HL-60/S4 treated with phorbol 12-myristate 13-acetate at 8.2 ng/mL for 4 days and 3 days (cell line): ENCODE results near the gene IRS2.
"Not testable (repeated sequence)": the region's sequence is repeated elsewhere in the genome, so short reads cannot be mapped to it uniquely, and the experiment has no call there.

Experiments
- in situ Hi-C: fragments of 300-500 bp; cut with MboI; formaldehyde crosslinking; loops from 2 replicates; pipeline ENCODE4 v1.15.0; 2022; ENCODE audit warnings: low sequenced_read_pairs

IRS2 gene

DNA sequence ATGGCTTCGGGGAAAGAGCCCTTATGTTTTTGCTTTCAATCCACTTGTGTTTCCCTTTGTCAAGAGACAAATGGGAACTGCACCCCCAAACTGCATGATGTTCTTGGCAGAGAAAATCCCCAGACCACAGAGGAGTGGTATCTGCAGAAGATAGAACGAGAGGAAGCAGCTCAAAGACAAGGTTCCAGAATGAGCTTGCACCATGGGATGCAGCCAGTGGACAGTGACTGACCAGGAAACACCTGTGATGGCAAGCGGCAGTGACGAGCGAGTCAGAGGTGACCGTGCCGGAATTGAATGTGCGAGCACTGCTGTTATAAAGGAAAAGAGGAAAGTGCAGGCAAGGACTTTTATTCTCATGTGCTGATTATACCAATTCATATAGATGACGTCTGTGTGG, 46.3 kb downstream of the IRS2 start:
- in situ Hi-C loops: no loop called here

DNA sequence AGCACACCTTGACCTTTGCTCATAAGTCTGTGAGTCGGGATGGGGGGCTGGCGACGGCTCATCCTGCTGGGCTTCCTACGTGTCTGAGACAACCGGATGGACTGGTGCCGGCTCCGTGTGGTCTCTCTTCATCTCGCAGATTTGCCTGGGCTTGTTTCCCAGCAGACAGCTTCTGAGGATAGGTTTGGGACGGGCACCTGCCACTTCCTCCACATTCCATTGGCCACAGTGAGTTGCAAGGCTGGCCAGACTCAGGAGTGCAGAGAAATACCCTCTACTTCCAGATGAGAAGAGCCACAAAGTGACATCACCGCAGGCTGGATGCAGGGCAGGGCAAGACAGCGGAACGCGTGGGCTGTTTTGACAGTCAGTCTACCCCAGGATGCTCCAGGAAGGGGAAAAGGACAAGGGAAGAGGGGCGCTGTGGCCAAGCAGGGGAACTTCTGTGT, 48.1 kb downstream of the IRS2 start:
- in situ Hi-C loops: no loop called here

DNA sequence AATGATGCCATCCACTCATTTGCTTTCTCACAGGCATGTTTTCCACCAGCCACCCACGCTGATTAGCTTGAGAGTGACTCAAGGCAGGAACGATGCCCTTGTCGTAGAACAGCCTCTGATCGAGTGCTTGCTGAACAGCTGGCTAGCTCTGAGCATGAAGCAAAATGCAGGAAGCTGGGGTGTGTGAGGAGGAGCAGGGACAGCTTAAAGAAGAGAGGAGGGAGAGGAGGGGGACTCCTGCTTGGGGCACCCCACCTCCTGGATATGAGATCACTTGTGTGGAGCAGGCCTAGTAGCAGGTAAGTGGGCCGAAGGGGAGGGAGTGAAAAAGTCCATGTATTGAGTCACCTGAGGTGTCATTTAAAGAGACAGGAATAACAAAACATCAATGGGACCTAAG, 48.8 kb downstream of the IRS2 start:
- in situ Hi-C loops: no loop called here

DNA sequence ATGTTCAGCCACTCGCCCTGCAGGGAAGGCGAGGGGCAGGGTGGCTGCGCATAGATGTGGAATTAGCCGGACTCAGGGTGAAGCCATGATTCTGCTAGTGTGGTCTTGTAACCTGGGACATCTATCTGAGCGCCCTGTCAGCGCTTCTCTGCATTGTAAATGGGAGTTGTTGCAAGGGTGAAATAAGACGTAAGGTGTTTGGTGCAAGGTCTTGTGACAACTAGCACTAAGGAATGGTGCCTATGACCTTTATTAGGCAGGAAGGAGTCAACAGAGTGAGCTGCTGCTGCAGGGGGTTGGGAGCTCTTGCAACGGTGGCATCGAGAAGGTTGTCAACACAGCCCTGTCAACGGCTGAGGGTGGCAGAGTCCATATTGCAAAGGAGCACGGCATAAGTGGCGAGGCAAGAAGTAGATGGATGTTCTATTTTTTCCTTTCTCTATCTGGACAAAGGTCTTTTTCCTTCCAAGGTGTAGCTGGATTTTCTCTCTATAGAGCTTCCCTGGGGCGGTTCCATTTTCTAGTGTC, 49.3 kb downstream of the IRS2 start:
- in situ Hi-C loops: no loop called here

DNA sequence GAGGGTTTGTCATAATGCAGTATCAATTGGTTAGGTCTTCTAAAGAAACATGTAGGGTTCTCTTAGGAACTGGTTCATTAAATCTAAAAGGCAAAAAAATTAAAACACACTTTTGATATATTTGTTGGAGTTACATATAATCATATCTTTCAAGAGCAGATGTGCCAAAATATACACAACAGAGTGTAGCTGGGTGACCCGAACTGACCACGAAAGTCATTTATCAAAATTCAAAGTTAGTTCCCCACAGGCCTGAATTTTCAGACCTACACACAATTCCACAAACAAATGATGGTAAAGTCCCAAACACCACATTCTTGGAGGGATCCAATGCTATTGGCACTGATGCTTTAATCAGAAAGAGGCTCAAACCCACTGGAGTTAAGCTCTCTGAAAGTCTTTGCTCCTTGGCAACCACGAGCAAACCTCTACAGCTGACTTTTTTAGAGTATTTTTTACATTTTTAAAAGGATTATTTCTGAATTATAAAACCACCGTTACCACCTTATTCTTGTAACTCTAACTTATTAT, 50.9 kb downstream of the IRS2 start:
- in situ Hi-C loops: no loop called here

DNA sequence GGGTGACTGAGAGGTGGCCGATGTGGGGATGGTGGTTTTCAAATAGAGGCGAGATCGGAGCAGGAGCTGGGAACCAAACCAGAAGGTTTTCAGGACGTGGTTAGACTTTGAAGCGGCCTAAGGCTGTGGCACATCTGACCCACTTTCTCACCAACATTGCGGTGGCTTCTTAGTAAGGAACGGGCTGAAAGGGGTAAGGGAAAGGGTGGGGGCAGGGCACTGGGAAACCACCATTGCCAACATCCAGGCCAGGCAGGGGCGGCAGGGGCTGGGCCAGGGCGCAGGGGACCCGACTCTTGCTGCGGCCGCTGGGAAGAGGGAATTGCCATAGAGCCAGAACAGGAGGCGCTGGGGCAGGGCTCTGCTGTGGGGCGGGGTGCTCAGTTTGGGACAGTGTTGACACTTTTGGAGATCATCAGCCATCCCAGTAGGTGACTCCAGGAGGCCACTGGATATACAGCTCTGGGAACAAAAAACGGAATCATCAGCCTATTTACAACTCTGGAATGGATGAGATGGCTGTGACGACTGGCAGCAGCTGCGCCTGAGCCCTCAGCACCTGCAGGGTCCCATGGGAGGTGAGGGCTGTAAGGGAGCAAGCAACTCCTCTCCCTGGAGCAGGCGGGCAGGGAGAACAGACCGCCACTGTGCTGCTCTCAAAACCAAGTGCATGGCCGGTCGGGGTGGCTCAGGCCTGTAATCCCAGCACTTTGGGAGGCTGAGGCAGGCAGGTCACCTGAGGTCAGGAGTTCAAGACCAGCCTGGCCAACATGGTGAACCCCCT, 52.2 kb downstream of the IRS2 start:
- in situ Hi-C loops: no loop called here

DNA sequence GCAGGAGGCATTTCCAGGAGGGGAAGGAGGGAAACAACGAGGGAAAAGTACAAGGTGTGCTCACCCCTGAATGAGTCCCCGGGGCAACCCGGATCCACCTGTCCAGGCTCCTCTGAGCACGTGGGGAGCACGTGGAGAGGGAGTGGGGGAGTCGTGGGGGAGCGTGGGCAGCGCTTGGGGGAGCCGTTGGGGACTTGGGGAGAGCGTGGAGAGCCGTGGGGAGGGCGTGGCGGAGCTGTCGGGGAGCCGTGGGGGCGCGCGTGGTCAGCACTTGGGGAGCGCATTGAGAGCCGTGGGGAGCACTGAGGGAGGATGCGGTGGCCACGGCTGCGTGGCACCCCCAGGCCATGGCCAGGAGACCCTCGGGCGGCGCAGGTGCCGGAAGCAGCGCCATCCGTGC, 52.8 kb downstream of the IRS2 start:
- in situ Hi-C loops: no loop called here

DNA sequence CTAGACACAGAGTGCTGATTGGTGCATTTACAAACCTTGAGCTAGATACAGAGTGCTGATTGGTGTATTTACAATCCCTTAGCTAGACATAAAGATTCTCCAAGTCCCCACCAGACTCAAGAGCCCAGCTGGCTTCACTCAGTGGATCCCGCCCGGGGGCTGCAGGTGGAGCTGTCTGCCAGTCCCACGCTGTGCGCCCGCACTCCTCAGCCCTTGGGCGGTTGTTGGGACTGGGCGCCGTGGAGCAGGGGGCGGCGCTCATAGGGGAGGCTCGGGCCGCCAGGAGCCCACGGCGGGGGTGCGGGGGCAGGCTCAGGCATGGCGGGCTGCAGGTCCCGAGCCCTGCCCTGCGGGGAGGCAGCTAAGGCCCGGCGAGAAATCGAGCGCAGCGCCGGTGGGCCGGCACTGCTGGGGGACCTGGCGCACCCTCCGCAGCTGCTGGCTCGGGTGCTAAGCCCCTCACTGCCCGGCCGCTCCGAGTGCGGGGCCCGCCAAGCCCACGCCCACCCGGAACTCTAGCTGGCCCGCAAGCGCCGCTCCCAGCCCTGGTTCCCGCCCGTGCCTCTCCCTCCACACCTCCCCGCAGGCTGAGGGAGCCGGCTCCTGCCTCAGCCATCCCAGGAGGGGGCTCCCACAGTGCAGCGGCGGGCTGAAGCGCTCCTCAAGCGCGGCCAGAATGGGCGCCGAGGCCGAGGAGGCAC, 53.8 kb downstream of the IRS2 start:
- in situ Hi-C loops: not testable (repeated sequence)

DNA sequence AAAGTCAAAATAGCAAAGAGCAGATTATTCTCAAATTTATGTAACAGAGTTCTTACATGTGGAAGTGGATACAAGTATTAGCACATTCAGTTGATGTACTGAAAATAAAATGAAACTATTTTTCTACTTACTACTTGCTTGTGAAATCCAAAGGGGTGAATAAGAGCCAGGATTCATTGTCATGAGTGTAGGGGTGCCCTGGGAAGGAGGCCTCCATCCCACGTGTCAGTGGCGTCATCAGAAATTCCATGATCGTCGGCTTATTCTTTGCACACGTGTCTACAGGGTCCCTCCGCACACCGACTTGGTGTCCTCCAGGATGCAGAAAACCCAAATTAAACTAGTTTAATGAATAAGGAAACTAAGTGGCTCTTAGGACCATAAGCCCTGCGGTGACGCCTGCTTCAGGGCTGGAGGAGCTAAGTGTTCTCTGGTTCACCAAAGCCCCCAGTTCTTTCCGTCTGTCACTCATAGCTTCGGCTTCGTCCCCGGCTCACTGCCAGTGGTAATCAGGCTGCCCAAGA, 55.5 kb downstream of the IRS2 start:
- in situ Hi-C loops: no loop called here

DNA sequence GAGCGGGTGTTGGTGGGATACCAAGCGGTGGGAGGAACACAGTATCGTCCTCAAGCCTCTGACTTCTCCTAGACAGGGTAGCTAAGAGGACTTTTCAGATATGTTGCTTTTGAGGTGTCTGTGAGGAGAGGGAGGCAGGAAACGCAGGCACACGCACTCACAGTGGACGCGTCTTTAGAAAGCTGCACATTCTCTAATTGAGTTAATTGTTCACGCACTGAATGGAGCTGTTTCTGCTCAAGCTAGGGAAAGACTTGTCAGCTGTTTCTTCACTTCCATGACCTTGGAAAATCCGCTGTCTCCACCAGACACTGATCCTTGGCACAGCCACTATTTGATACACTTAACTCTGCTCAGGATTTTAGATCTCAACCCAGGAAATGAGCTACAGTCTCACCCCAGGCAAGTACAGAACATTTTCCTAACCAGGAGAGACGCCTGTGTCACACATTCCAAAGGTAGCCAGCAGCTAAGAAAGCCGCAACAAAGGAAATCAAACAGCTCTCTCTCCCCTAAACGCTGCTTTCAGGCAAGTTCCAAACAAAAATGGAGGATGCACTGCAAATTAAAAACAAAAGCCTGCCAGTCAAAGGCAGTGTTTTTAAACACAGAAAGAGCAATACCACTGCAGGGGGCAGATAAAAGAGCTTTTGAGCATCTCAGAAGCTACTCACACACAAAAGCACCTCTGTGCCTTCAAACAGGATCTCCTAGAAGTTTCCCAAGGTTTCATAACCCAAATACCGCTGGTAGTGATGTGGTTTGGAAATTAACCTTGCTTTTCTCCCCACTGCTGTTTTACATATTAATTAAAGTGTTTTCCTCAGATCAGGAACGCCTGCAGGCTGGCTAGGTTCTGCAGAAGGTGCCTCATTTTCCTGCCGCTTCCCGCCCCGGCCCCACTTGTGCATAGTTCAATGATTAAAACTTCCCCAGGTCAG, 57.3 kb downstream of the IRS2 start:
- in situ Hi-C loops: no loop called here

DNA sequence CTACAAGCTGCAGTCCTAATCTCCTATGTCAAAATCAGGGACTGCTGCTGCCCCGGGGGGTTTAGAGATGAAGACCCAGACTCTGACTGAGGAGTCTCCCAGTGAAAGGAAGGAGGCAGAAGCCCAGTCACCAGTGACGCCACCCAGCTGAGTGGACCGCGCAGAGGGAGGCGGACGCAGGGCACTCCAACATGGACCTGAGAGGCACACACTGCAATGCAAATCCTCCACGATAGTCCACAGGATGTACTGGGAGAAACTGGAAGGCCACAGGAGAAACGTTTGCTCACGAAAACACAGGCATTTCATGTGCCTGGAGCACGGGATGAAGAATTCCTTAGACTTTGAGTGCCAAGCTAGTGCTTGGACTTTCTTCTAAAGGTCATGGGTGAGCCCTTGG, 58.3 kb downstream of the IRS2 start:
- in situ Hi-C loops: no loop called here

DNA sequence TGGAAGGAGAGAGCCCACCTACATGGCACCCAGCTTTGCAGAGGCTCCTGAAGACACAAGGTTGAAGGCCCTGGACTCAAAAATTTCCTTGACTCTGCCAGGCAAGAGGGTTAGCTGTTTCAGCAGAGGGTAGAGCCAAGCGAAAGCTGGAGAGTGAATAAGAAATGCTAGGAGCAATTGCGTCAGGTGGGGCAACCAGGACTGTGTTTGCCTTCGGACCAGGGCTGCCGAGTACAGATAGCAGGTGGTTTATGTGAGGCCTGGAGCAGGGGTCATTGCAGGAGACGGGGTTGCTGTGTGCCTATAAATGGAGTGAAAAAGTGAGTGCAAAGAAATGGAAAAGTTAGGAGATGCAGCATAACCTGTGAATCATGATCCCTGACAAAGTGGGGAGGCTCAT, 59.1 kb downstream of the IRS2 start:
- in situ Hi-C loops: no loop called here

DNA sequence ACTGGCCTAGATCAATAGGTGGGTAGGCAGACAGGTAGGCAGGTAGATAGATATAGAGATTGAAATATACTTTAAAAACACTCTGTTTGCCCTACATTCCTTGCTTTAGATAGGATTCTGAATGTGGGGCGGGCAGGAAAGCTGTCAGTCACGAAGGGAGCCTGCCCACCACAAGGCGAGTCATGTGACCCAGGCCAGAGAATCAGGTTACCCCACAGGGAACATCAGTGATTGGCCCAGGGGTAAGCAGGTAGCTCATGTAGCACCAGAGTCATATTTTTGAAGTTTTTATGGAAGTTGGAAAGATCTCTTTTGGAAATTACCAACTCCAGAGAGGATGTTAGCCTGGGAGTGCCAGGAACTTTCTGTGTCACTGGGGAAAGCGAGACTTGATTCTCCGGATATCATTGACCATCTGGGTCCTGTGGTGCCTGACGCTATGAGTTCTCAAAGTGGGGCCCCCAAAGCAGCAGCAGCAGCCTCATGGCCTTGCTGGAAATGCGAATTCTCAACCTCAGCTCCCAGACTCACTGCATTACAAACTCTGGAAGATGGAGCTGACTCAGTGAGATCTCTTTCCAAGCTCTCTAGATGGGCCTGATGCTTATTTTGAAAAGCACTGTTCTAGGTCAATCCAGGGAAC, 60.3 kb downstream of the IRS2 start:
- in situ Hi-C loops: no loop called here

DNA sequence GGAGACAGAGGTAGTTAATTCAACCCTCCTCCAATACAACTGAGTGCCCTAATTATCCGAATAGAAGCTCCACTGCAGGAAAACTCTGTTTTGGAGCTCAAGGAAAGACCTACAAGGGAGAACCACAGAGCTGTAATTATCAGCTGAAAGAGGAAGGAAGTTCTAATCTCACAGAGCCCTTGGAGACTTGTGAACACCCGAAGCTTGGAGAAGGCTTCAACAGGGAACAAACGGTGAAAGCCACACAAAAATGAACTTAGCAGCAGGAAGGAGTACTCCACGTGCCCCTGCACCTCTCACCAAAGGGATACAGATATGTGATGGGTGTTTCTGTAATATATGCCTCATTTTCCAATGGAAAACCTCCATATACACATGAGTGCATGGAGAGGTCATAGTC, 61.1 kb downstream of the IRS2 start:
- in situ Hi-C loops: no loop called here

DNA sequence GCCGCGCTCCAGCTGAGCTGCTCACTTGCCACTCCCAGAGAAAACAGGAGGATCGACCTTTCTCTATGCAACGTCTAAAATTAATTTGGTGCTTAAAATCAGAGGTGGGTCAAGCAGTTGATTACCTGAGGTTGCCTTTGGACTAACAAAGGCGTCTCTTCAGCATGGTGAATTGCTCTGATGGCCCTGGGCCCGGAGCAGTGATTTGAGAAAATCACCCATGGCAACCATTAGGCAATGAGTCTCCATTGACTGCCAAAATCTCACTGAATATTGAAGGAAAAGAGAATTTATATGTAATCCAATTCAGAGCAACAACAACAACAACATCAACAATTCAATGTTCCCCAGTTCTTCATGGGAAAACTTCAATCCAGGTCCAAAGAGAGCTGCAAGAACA, 61.8 kb downstream of the IRS2 start:
- in situ Hi-C loops: no loop called here

DNA sequence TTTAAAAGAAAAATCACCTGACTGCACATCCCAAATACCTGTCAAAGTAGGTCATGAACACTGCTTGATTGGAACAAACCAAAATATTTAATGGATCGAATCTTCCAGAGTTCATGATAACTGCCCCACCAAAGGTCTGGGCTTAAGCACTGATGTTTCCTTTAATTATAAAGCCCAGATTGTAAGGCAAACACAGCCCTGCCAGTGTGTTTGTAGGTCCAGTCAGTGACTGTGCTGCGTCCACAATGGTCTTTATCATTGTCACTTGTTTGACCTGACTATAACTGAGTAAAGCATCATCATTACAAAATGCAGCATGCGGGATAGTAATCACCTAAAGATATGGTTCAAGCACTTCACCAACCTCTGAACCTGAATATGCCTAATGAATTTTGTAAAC, 63.3 kb downstream of the IRS2 start:
- in situ Hi-C loops: no loop called here

DNA sequence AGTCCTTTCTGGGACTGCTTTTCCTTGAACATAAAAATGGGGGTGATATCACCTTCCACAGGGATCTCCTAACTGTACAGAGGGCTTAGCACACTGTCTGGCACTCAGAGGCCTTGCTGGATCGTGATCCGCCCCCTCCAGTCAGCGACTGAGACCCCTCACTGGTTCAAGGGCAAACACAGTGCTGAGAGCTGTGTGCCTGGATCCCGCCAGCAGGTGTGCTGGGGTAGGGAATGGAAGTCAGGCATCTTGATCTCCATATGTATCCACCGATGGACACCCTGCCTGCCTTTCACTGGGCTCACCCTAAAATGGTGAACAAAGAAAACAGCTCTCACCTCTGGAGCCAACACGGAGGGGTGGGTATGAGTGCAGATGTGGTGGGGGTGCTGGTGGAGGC, 64.3 kb downstream of the IRS2 start:
- in situ Hi-C loops: no loop called here

DNA sequence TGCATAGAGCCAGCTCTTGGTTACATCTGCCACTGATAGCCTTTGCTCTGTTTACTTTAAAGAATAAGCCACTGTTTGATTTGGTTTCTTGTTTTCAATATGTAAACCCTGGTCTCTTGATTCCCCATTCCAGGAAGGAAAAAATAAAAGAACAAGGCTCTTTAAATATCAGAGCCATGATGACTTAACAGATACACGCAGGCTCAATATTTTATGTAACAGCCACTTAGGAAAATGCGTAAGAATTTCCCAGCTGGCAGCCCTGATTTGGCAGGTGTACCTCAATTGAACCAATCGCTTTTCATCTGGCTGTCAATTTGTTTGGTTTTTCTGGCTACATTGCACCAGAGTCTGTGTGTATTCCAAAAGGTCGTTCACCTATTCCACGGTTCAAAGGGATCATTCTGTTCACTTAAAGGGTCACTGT, 65.6 kb downstream of the IRS2 start:
- in situ Hi-C loops: no loop called here

DNA sequence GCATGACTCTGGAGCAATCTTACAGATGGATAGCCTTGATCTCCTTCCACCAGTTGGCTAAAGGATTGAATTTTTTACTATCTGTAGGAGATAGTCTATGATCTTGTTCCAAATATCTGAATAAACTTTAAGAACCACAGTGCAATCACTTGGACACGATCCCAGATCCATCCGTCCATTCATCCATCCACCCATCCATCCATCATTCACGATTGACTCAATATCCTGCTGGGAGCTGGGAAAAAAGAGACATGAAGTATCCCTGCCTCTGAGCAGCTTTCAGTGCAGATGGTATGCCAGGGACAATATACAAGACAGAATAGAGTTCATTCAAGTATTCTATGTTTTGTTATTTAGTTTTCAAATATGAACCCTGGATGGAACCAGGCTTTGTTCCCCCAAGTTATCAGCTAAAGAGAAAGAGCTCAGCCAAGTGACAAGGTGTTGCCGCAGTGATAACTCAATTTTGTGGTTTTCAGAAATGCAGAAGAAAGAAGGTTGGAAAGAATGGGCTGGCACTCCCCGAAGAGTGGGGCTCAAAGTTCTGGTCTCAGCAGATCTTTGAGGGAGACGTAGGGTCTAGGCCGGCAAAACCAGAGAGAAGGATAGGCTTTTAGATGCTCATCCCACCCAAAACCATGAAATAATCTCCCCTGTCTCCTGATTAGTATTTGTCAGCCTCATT, 66.3 kb downstream of the IRS2 start:
- in situ Hi-C loops: no loop called here

DNA sequence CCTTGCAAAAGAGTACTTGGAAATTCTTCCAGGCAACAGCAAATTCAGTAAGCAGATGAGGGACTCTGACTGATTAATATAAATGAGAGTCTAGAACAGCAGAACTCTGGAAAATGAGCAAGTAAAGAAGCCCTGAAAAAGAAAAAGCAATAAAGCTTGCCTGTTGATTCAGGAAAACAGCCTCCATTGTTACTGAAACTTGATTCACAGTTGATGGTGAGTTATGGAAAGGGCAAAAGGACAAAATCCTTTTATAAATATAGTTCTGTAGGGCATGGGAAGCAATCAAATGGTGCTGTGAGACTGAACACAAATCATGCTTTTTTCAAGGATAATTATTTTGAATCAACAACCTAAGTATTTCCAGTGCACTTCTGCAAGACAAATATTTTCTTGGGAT, 67.7 kb downstream of the IRS2 start:
- in situ Hi-C loops: no loop called here
